ENCODE data around the gene VPREB1. TPM values are rescaled to one million over a fixed set of nuclear protein-coding genes. Genes with fewer than 3 reads are reported as not detected.

Gene VPREB1
- total RNA-seq, 4 donors from 2014 or later: not detected

- Histone ChIP-seq H3K27ac (no peak overlapping the region), H3K36me3 (no peaks in the 10 kb centered on the region), H3K9me3 (no peaks in the 10 kb centered on the region), H3K4me1 (no peaks in the 10 kb centered on the region), H3K27me3 (peaks cover 0 to 15% (median 0%) of the 10 kb centered on the region in 4 donors), H3K4me3 (no peak overlapping the region)
- intact Hi-C loops (cut with DNase I): no loop called here
- no peak for DNase-seq
- WGBS, 2 donors: 81% methylated on average over 6 of the region's 6 CpGs
- TF ChIP-seq CTCF (IDR thresholded peaks at IDR 0.05) (no peak), POLR2A (IDR thresholded peaks at IDR 0.05) (no peak)
Observed at GRCh38 chr22:22226448-22227187, 18.0 kb upstream of the VPREB1 start.

DNA sequence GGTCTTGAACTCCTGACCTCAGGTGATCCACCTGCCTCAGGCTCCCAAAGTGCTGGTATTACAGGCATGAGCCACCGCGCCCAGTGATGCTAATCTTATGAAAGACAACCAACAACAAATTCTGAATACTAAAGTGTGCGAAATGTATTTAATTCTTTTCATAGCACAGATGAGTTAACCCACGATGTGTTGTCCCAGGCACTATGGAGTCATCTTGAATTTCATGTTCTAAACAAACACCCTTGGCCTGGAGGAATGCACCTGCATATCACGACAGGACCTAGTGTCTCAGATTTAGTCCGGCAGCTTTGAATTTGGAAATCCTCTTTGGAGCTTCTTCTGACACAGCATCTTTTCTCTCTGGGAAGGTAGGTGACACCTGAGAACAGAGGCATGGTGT is 16.2 kb upstream of the VPREB1 start:
- 71 to 76% methylated on average over 6 of the region's 6 CpGs for WGBS, 2 donors
- H3K27me3 ChIP-seq: peaks cover 0 to 15% (median 0%) of the 10 kb centered on the region in 4 donors
- H3K4me3 ChIP-seq: no peak overlapping the region
- no peaks in the 10 kb centered on the region for H3K9me3 ChIP-seq
- H3K4me1 ChIP-seq: no peaks in the 10 kb centered on the region
- TF ChIP-seq POLR2A (IDR thresholded peaks at IDR 0.05) (no peak), CTCF (IDR thresholded peaks at IDR 0.05) (no peak)
- DNase-seq: no peak
- intact Hi-C loops (cut with DNase I): no loop called here
- no peaks in the 10 kb centered on the region for H3K36me3 ChIP-seq
- H3K27ac ChIP-seq: no peak overlapping the region

GRCh38 chr22:22228921-22229320 is 15.7 kb upstream of the VPREB1 start:
- Histone ChIP-seq H3K36me3 (no peaks in the 10 kb centered on the region), H3K27ac (no peak overlapping the region), H3K27me3 (peaks cover 0 to 15% (median 0%) of the 10 kb centered on the region in 4 donors), H3K4me3 (no peak overlapping the region), H3K4me1 (no peaks in the 10 kb centered on the region), H3K9me3 (no peaks in the 10 kb centered on the region)
- 75 to 83% methylated on average over 8 of the region's 8 CpGs for WGBS, 2 donors
- no peak for DNase-seq
- intact Hi-C loops (cut with DNase I): no loop called here
- TF ChIP-seq POLR2A (IDR thresholded peaks at IDR 0.05) (no peak), CTCF (IDR thresholded peaks at IDR 0.05) (no peak)

DNA sequence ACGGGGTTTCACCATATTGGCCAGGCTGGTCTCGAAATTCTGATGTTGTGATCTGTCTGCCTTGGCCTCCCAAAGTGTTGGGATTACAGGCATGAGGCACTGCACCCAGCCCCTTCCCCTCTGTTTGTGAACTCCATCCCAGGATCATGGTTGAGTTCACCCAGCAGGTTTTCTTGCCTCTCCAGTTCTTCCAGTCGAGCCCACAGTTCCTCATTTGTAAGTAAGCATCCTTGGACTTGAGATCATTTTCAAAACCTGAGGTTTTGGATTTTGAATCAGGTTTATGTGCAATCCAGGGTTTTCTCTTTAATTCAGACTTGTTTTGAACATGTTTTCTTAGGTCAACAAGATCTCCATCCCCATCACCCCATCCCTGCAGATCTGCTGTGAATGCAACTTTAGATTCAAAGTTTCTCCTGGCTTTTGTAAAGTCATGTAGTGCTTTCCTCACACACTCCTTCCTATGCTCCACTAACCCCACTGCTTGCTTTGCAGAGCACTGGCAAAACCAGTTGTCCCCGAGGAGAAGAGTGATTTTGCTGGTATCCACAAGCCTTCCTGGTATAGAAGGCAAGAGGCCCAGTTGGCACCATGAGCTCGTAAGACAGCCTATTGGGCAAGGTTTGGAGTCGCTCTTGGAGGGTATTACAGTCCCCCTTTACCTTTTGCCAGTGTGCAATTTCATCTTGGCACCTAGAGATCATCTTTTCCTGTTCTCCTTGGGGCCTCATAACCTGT is 14.7 kb upstream of the VPREB1 start:
- 63 to 67% methylated on average over 5 to 6 of the region's 6 CpGs for WGBS, 2 donors
- no peaks in the 10 kb centered on the region for H3K9me3 ChIP-seq
- no peak overlapping the region for H3K27ac ChIP-seq
- no peak overlapping the region for H3K4me3 ChIP-seq
- intact Hi-C loops (cut with DNase I): no loop called here
- H3K27me3 ChIP-seq: peaks cover 0 to 15% (median 0%) of the 10 kb centered on the region in 4 donors
- no peak for DNase-seq
- no peak for TF ChIP-seq CTCF (IDR thresholded peaks at IDR 0.05)
- TF ChIP-seq POLR2A (IDR thresholded peaks at IDR 0.05): no peak
- H3K4me1 ChIP-seq: no peaks in the 10 kb centered on the region
- no peaks in the 10 kb centered on the region for H3K36me3 ChIP-seq

DNA sequence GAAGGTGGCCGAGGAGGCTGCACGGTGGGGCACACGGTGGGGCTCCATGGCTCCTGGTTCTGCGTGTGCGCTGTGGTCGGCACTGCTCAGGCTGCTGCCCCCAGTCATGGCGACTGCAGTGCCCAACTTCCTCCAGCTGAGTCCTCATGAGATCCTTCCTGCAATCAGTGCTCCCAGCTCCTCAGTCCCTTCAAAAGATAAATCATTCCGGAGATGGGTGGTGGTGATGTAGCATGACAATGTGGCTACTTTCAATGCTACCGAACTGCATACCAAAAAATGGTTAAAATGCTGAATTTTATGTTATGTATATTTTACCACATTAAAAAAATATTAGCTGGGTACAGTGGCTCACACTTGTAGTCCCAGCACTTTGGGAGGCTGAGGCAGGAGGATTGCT is 14.1 kb upstream of the VPREB1 start:
- intact Hi-C loops (cut with DNase I): no loop called here
- 86 to 91% methylated on average over 8 of the region's 9 CpGs for WGBS, 2 donors

More for the DNA sequence above, 14.1 kb upstream of the VPREB1 start:
- H3K36me3 ChIP-seq: no peaks in the 10 kb centered on the region
- no peak overlapping the region for H3K27ac ChIP-seq
- no peaks in the 10 kb centered on the region for H3K4me1 ChIP-seq
- no peaks in the 10 kb centered on the region for H3K9me3 ChIP-seq
- DNase-seq: no peak
- H3K27me3 ChIP-seq: peaks cover 0 to 21% (median 0%) of the 10 kb centered on the region in 4 donors
- TF ChIP-seq POLR2A (IDR thresholded peaks at IDR 0.05) (no peak), CTCF (IDR thresholded peaks at IDR 0.05) (no peak)
- no peak overlapping the region for H3K4me3 ChIP-seq
